ENCODE results near the gene ZNF511.

GRCh38 chr10:133268532-133268931 is 40.2 kb upstream of the ZNF511 start:
- TF ChIP-seq, protein P1, sequence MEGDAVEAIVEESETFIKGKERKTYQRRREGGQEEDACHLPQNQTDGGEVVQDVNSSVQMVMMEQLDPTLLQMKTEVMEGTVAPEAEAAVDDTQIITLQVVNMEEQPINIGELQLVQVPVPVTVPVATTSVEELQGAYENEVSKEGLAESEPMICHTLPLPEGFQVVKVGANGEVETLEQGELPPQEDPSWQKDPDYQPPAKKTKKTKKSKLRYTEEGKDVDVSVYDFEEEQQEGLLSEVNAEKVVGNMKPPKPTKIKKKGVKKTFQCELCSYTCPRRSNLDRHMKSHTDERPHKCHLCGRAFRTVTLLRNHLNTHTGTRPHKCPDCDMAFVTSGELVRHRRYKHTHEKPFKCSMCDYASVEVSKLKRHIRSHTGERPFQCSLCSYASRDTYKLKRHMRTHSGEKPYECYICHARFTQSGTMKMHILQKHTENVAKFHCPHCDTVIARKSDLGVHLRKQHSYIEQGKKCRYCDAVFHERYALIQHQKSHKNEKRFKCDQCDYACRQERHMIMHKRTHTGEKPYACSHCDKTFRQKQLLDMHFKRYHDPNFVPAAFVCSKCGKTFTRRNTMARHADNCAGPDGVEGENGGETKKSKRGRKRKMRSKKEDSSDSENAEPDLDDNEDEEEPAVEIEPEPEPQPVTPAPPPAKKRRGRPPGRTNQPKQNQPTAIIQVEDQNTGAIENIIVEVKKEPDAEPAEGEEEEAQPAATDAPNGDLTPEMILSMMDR (IDR thresholded peaks at IDR 0.05 in 8 of 11, conservative IDR thresholded peaks at IDR 0.05 in 3 of 11): no peak
- no peak for TF ChIP-seq POLR2AphosphoS5 (IDR thresholded peaks at IDR 0.05)
